WTC11 (cell line): ENCODE measurements around the gene MLLT1.

Experiments used
- CBFB ChIP-seq: sonication (generic); formaldehyde crosslinking; IDR thresholded peaks from 2 replicates; pipeline ENCODE4 v1.8.1; 2022; ENCODE audit warnings: mild to moderate bottlenecking, low read depth, missing genetic modification reagents
- CTCF ChIP-seq: fragments of 200-600 bp; IDR thresholded peaks from 2 replicates; pipeline ENCODE4 v1.8.0; 2022; ENCODE audit warnings: antibody characterized with exemption
- FOXP1 ChIP-seq: sonication (generic); formaldehyde crosslinking; IDR thresholded peaks from 2 replicates; pipeline ENCODE4 v1.8.0; 2022; ENCODE audit warnings: missing genetic modification reagents, mild to moderate bottlenecking, moderate library complexity, borderline replicate concordance
- SMAD4 ChIP-seq: sonication (generic); formaldehyde crosslinking; IDR thresholded peaks from 2 replicates; pipeline ENCODE4 v1.8.0; 2022; ENCODE audit warnings: mild to moderate bottlenecking, missing genetic modification reagents
- SP1 ChIP-seq: sonication (generic); formaldehyde crosslinking; conservative IDR thresholded peaks from 2 replicates; pipeline ENCODE4 v1.8.1; 2022; ENCODE audit warnings: missing genetic modification reagents
- TEAD4 ChIP-seq: sonication (generic); formaldehyde crosslinking; IDR thresholded peaks from 2 replicates; pipeline ENCODE4 v1.8.0; 2022; ENCODE audit warnings: mild to moderate bottlenecking, missing genetic modification reagents
- TF ChIP-seq, protein P1 (sequence below): sonication (generic); formaldehyde crosslinking; IDR thresholded peaks from 2 replicates; pipeline ENCODE4 v1.8.1; 2022; ENCODE audit warnings: mild to moderate bottlenecking, moderate library complexity, missing genetic modification reagents
- TF ChIP-seq, protein P2 (sequence below): sonication (generic); formaldehyde crosslinking; IDR thresholded peaks from 2 replicates; pipeline ENCODE4 v1.8.0; 2023; ENCODE audit warnings: mild to moderate bottlenecking, missing genetic modification reagents

DNA sequence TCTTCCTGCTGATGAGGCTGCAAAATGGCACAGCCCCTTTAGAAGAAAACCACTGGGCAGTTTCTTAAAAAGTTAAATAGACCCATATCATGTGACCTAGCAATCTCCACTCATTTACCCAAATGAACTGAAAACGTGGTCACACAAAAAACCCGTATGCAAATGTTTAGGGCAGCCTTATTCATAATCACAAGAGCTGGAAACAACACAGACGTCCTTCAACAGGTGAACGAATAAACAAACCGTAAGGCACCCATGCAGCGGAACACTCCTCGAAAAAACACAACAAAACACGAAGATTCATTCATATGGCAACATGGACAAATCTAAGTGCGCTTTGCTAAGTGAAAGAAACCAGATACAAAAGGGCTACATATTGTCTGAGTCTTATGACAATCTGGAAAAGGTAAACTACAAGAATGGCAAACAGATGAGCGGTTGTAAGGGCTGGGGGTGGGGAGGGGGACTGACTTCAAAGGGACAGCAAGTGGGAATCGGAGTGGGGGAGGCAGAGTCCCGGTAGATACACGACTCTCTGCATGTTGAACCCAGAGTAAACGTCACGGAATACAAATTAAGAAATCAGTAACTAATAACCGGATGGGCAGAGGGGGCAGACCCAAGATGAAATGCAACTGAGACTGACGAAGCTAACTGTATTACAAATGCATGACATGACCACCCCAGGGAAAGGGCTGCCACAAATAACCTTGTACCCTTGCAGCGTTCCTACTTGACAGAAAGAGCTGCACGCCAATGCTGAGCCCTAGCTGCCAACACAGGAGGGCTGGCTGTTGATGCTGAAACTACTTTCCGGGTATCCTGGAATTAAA, 33.4 kb downstream of the MLLT1 start:
- TF ChIP-seq TEAD4 (CRISPR knock-in tag) (no peak), CTCF (no peak), CBFB (CRISPR knock-in tag) (no peak), SP1 (CRISPR knock-in tag) (no peak), FOXP1 (CRISPR knock-in tag) (no peak), SMAD4 (CRISPR knock-in tag) (no peak)
- TF ChIP-seq, protein P1, sequence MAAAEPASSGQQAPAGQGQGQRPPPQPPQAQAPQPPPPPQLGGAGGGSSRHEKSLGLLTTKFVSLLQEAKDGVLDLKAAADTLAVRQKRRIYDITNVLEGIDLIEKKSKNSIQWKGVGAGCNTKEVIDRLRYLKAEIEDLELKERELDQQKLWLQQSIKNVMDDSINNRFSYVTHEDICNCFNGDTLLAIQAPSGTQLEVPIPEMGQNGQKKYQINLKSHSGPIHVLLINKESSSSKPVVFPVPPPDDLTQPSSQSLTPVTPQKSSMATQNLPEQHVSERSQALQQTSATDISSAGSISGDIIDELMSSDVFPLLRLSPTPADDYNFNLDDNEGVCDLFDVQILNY, result no peak
- TF ChIP-seq, protein P2, sequence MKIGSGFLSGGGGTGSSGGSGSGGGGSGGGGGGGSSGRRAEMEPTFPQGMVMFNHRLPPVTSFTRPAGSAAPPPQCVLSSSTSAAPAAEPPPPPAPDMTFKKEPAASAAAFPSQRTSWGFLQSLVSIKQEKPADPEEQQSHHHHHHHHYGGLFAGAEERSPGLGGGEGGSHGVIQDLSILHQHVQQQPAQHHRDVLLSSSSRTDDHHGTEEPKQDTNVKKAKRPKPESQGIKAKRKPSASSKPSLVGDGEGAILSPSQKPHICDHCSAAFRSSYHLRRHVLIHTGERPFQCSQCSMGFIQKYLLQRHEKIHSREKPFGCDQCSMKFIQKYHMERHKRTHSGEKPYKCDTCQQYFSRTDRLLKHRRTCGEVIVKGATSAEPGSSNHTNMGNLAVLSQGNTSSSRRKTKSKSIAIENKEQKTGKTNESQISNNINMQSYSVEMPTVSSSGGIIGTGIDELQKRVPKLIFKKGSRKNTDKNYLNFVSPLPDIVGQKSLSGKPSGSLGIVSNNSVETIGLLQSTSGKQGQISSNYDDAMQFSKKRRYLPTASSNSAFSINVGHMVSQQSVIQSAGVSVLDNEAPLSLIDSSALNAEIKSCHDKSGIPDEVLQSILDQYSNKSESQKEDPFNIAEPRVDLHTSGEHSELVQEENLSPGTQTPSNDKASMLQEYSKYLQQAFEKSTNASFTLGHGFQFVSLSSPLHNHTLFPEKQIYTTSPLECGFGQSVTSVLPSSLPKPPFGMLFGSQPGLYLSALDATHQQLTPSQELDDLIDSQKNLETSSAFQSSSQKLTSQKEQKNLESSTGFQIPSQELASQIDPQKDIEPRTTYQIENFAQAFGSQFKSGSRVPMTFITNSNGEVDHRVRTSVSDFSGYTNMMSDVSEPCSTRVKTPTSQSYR (CRISPR knock-in tag), result no peak
